Adrenal gland (tissue), 12 donors: ENCODE results near the gene TCEA2. TPM values are rescaled to one million over a fixed set of nuclear protein-coding genes. Genes with fewer than 3 reads are reported as not detected.

Experiments used
- DNase-seq, 7 donors: peaks; one replicate each; pipeline ENCODE4 v3.0.0-alpha.2; 2019 to 2020
- H3K27ac ChIP-seq, 5 donors: fragments of 200-600 bp; sonication (generic) in 4 of 5; 1 replicate in 3 of 5; 2 replicates in 2 of 5; pipeline versions ENCODE4 v1.5.1 to v1.8.0; 2016 to 2020; ENCODE audit warnings: mild to moderate bottlenecking in 1 of 5
- H3K27me3 ChIP-seq: fragments of 200-600 bp; 2 replicates; pipeline ENCODE4 v1.8.0; 2021
- H3K36me3 ChIP-seq, 2 donors: fragments of 200-600 bp; replicated peaks in 1 of 2; 1 replicate in 1 of 2; 2 replicates in 1 of 2; pipeline versions ENCODE4 v1.5.1 to v1.8.0; 2018 to 2022
- H3K4me1 ChIP-seq, 2 donors: fragments of 200-600 bp; replicated peaks in 1 of 2; 1 replicate in 1 of 2; 2 replicates in 1 of 2; pipeline versions ENCODE4 v1.5.1 to v1.8.0; 2018 to 2021
- H3K4me3 ChIP-seq, 4 donors: fragments of 200-600 bp; sonication (generic) in 3 of 4; one replicate each; pipeline ENCODE4 v1.5.1; 2016 to 2018
- H3K9me3 ChIP-seq, 3 donors: fragments of 200-600 bp; sonication (generic) in 1 of 3; replicated peaks in 1 of 3; 1 replicate in 2 of 3; 2 replicates in 1 of 3; pipeline versions ENCODE4 v1.5.1 to v1.8.0; 2016 to 2021
- CTCF ChIP-seq, 6 experiments: fragments of 450-650 bp in 4 of 6; fragments of 200-600 bp in 2 of 6; sonication (generic) in 1 of 6; IDR thresholded peaks; 1 replicate in 5 of 6; 2 replicates in 1 of 6; pipeline versions ENCODE4 v1.5.1 to v1.8.0; 2016 to 2021; ENCODE audit warnings: antibody characterized with exemption in 6 of 6, mild to moderate bottlenecking in 2 of 6, moderate library complexity in 1 of 6
- POLR2A ChIP-seq, 2 donors: fragments of 450-650 bp; IDR thresholded peaks; one replicate each; pipeline ENCODE4 v1.6.1; 2017; ENCODE audit warnings: antibody characterized with exemption in 2 of 2, mild to moderate bottlenecking in 2 of 2, moderate library complexity in 1 of 2
- WGBS, 4 donors: extraction: QIAGEN DNeasy Blood & Tissue Kit in 2 of 4; methylation state at CpG; one replicate each; pipeline versions ENCODE4 v1.1.5 to v1.1.7; 2013 to 2017; 5-methylcytosine and 5-hydroxymethylcytosine counted together
- intact Hi-C, 2 donors: fragments of 100-400 bp; cut with DNase I; formaldehyde crosslinking; loops; one replicate each; pipeline versions ENCODE4 v1.14.1 to v1.15.0; 2022 to 2023
- polyA plus RNA-seq, 3 donors: library from polyadenylated mRNA; stranded (reverse); fragments of 200-250 nt in 2 of 3; fragments of 350-450 nt in 1 of 3; fragmentation: Illumina TruSeq in 1 of 3; extraction: RNeasy Lipid Tissue Mini Kit (QIAGEN cat#74804) in 1 of 3; gene quantifications; one replicate each; pipeline ENCODE4 v1.2.3, GENCODE V29; 2013 to 2014
- total RNA-seq, 9 donors: library from RNA; depleted of rRNA in 4 of 9; stranded (reverse); fragments of >200 nt in 4 of 9; fragments of 120-200 nt in 1 of 9; fragmentation: NEBNext Ultra II Directional in 1 of 9; extraction: Animal tissue kit (Norgen Biotek cat#: 25700) in 1 of 9; gene quantifications; one replicate each; pipeline versions ENCODE4 v1.1.0 to v1.2.4, GENCODE V29; 2013 to 2023
- donor health status: healthy with polysubstance abuse.
- donor health status: Bipolar disorder and iron deficiency.
- donor health status: DM: yes; HTN: yes; CAD: no.
- donor health status: DM: no; HTN: no; CAD: no.
- donor health status: DM: no; HTN: no; CAD: no.
- donor health status: DM: yes; HTN: yes; CAD: no.

The TCEA2 gene
- total and polyA plus RNA-seq, 12 donors = 12.6 to 184 (median 53.7) TPM

- no peak for TF ChIP-seq POLR2A (IDR thresholded peaks at IDR 0.05)
- TF ChIP-seq CTCF (IDR thresholded peaks at IDR 0.05) = no peak
- H3K9me3 ChIP-seq = no peaks in the 10 kb centered on the region
- peaks cover 0 to 89% of the 10 kb centered on the region in 2 donors for H3K36me3 ChIP-seq
- H3K4me3 ChIP-seq = no peak overlapping the region
- H3K27me3 ChIP-seq = no peaks in the 10 kb centered on the region
- WGBS, 4 donors = 93 to 97% (median 96%) methylated on average over 15 to 17 of the region's 17 CpGs
- no peak overlapping the region for H3K27ac ChIP-seq
- DNase-seq = no peak
- no peaks in the 10 kb centered on the region for H3K4me1 ChIP-seq
- intact Hi-C loops = no loop called here
These were observed 40.2 kb upstream of the TCEA2 start for GRCh38 chr20:64022671-64023360.

GRCh38 chr20:64023361-64024140 is 39.4 kb upstream of the TCEA2 start:
- WGBS, 4 donors = 77 to 87% (median 84%) methylated on average over 10 to 15 of the region's 15 CpGs
- Histone ChIP-seq H3K27ac (no peak overlapping the region), H3K4me3 (no peak overlapping the region), H3K9me3 (no peaks in the 10 kb centered on the region), H3K4me1 (no peaks in the 10 kb centered on the region), H3K27me3 (no peaks in the 10 kb centered on the region), H3K36me3 (peaks cover 0 to 89% of the 10 kb centered on the region in 2 donors)
- no peak for TF ChIP-seq POLR2A (IDR thresholded peaks at IDR 0.05)
- TF ChIP-seq CTCF (IDR thresholded peaks at IDR 0.05) = no peak
- DNase-seq = no peak
- intact Hi-C loops = no loop called here

- H3K27me3 ChIP-seq = no peaks in the 10 kb centered on the region
- H3K4me1 ChIP-seq = no peaks in the 10 kb centered on the region
- no peaks in the 10 kb centered on the region for H3K9me3 ChIP-seq
- no peak overlapping the region for H3K27ac ChIP-seq
- 88 to 93% (median 90%) methylated on average over 15 to 17 of the region's 17 CpGs for WGBS, 4 donors
- intact Hi-C loops = no loop called here
- DNase-seq = no peak
- no peak overlapping the region for H3K4me3 ChIP-seq
- no peak for TF ChIP-seq POLR2A (IDR thresholded peaks at IDR 0.05)
- no peak for TF ChIP-seq CTCF (IDR thresholded peaks at IDR 0.05)
- H3K36me3 ChIP-seq = peaks cover 0 to 89% of the 10 kb centered on the region in 2 donors
These were observed 38.6 kb upstream of the TCEA2 start for GRCh38 chr20:64024141-64024990.
